ENCODE measurements around the gene SEPTIN10.

SEPTIN10 gene

GRCh38 chr2:109507217-109507616 is 106.5 kb downstream of the SEPTIN10 start (continued):
- TF ChIP-seq ZNF596 (tag by site-specific recombination; IDR thresholded peaks at IDR 0.05) (no peak), HOXC10 (CRISPR knock-in tag; IDR thresholded peaks at IDR 0.05) (no peak), ZSCAN23 (tag by site-specific recombination; IDR thresholded peaks at IDR 0.05) (no peak), OVOL3 (tag by site-specific recombination; IDR thresholded peaks at IDR 0.05) (no peak), ZNF776 (tag by site-specific recombination; IDR thresholded peaks at IDR 0.05; ENCODE audit: borderline replicate concordance) (no peak), ZNF585B (tag by site-specific recombination; IDR thresholded peaks at IDR 0.05) (no peak), ZNF138 (tag by site-specific recombination; IDR thresholded peaks at IDR 0.05; ENCODE audit: borderline replicate concordance) (no peak), ZNF830 (tag by site-specific recombination; IDR thresholded peaks at IDR 0.05; ENCODE audit: low read depth) (no peak)

GRCh38 chr2:109503191-109503590 is 110.6 kb downstream of the SEPTIN10 start:
- H3K36me3 ChIP-seq (ENCODE audit: control insufficient read depth in 2 of 2, insufficient read depth in 1 of 2, low read length in 2 of 2): no peaks in the 10 kb centered on the region; a peak in 1 of 3 replicates
- TF ChIP-seq HOXA7 (CRISPR knock-in tag; IDR thresholded peaks at IDR 0.05; ENCODE audit: borderline replicate concordance) (no peak), KLF7 (tag by site-specific recombination; IDR thresholded peaks at IDR 0.05; ENCODE audit: borderline replicate concordance) (no peak)
- CTCF ChIA-PET: no interaction called here
- no peaks in the 10 kb centered on the region for H3K4me1 ChIP-seq (ENCODE audit: control insufficient read depth, insufficient read depth, low read length)
- H3K4me3 ChIP-seq (ENCODE audit: low read depth, low read length): no peak overlapping the region
- no peak overlapping the region for H3K27ac ChIP-seq (ENCODE audit: extremely low read depth, low read depth, low read length)
- POLR2A ChIA-PET: no interaction called here
- no peaks in the 10 kb centered on the region for H3K9me3 ChIP-seq (ENCODE audit: control insufficient read depth, insufficient read depth, low read depth, low read length)

- POLR2A ChIA-PET: no interaction called here
- no peaks in the 10 kb centered on the region; a peak in 1 of 3 replicates for H3K36me3 ChIP-seq (ENCODE audit: control insufficient read depth in 2 of 2, insufficient read depth in 1 of 2, low read length in 2 of 2)
- H3K4me3 ChIP-seq (ENCODE audit: low read depth, low read length): no peak overlapping the region
- no peak overlapping the region for H3K27ac ChIP-seq (ENCODE audit: extremely low read depth, low read depth, low read length)
- H3K9me3 ChIP-seq (ENCODE audit: control insufficient read depth, insufficient read depth, low read depth, low read length): no peaks in the 10 kb centered on the region
- TF ChIP-seq ZNF274 (IDR thresholded peaks at IDR 0.05; ENCODE audit: low read length): no peak
- no peak for TF ChIP-seq ZNF274 (tag by site-specific recombination; IDR thresholded peaks at IDR 0.05; ENCODE audit: borderline replicate concordance)
- TF ChIP-seq FEZF1 (tag by site-specific recombination; IDR thresholded peaks at IDR 0.05): no peak
- TF ChIP-seq ZNF621 (tag by site-specific recombination; IDR thresholded peaks at IDR 0.05): no peak
- TF ChIP-seq BCL11A (tag by site-specific recombination; IDR thresholded peaks at IDR 0.05; ENCODE audit: low read depth): no peak
- no peak for TF ChIP-seq KLF8 (tag by site-specific recombination; IDR thresholded peaks at IDR 0.05)
- TF ChIP-seq ZNF211 (tag by site-specific recombination; IDR thresholded peaks at IDR 0.05; ENCODE audit: low read depth): no peak
- no peak for TF ChIP-seq ZNF121 (tag by site-specific recombination; IDR thresholded peaks at IDR 0.05)
- no peak for TF ChIP-seq ZNF221 (tag by site-specific recombination; IDR thresholded peaks at IDR 0.05; ENCODE audit: borderline replicate concordance)
- no peak for TF ChIP-seq AEBP2 (tag by site-specific recombination; IDR thresholded peaks at IDR 0.05; ENCODE audit: borderline replicate concordance)
- TF ChIP-seq ZBTB20 (tag by site-specific recombination; IDR thresholded peaks at IDR 0.05): no peak
- no peak for TF ChIP-seq ZNF701 (tag by site-specific recombination; IDR thresholded peaks at IDR 0.05)
- no peak for TF ChIP-seq ZNF544 (tag by site-specific recombination; IDR thresholded peaks at IDR 0.05)
- TF ChIP-seq SP3 (tag by site-specific recombination; IDR thresholded peaks at IDR 0.05): no peak
- no peak for TF ChIP-seq TSHZ1 (tag by site-specific recombination; IDR thresholded peaks at IDR 0.05; ENCODE audit: borderline replicate concordance)
- no peak for TF ChIP-seq ZNF596 (tag by site-specific recombination; IDR thresholded peaks at IDR 0.05)
- CTCF ChIA-PET: no interaction called here
- H3K4me1 ChIP-seq (ENCODE audit: control insufficient read depth, insufficient read depth, low read length): no peaks in the 10 kb centered on the region
Observed at GRCh38 chr2:109501461-109501860, 112.3 kb downstream of the SEPTIN10 start.
